Measurements from ENCODE around the gene FMN1. TPM values are rescaled to one million over a fixed set of nuclear protein-coding genes. Genes with fewer than 3 reads are reported as not detected.

The FMN1 gene
- total RNA-seq, 2 donors from 2014 or later, result 13.7 to 17.1 TPM

- ATAC-seq (no peak), DNase-seq (no peak)
- no peaks in the 10 kb centered on the region for H3K27me3 ChIP-seq
- WGBS, 2 donors, result 74 to 100% methylated on average over 10 to 27 of the region's 43 CpGs
- H3K4me1 ChIP-seq, result no peaks in the 10 kb centered on the region
- intact Hi-C loops (cut with DNase I), result no loop called here
- no peaks in the 10 kb centered on the region for H3K9me3 ChIP-seq
- no peak overlapping the region for H3K27ac ChIP-seq
- H3K4me3 ChIP-seq, result no peak overlapping the region
- no peaks in the 10 kb centered on the region for H3K36me3 ChIP-seq (replicated peaks in 1 of 2; ENCODE audit: insufficient read depth in 1 of 2, low read depth in 2 of 2)
- no peak for TF ChIP-seq POLR2A (IDR thresholded peaks at IDR 0.05)
- no peak for TF ChIP-seq CTCF (IDR thresholded peaks at IDR 0.05)
These were observed 175.0 kb downstream of the FMN1 start for GRCh38 chr15:33019354-33019981.

GRCh38 chr15:33016405-33017024 lies 178.0 kb downstream of the FMN1 start:
- Histone ChIP-seq H3K4me3 (no peak overlapping the region), H3K36me3 (replicated peaks in 1 of 2; ENCODE audit: insufficient read depth in 1 of 2, low read depth in 2 of 2) (no peaks in the 10 kb centered on the region), H3K9me3 (no peaks in the 10 kb centered on the region), H3K27ac (no peak overlapping the region), H3K27me3 (no peaks in the 10 kb centered on the region), H3K4me1 (no peaks in the 10 kb centered on the region)
- 82 to 83% methylated on average over 10 of the region's 10 CpGs for WGBS, 2 donors
- DNase-seq, result peak in 1 of 4 donors; percentile 37
- intact Hi-C loops (cut with DNase I), result no loop called here
- ATAC-seq, result no peak
- TF ChIP-seq POLR2A (IDR thresholded peaks at IDR 0.05) (no peak), CTCF (IDR thresholded peaks at IDR 0.05) (no peak)

- ATAC-seq (no peak), DNase-seq (no peak)
- Histone ChIP-seq H3K9me3 (no peaks in the 10 kb centered on the region), H3K4me3 (no peak overlapping the region), H3K27me3 (no peaks in the 10 kb centered on the region), H3K27ac (no peak overlapping the region), H3K4me1 (no peaks in the 10 kb centered on the region), H3K36me3 (replicated peaks in 1 of 2; ENCODE audit: insufficient read depth in 1 of 2, low read depth in 2 of 2) (no peaks in the 10 kb centered on the region)
- 65 to 81% methylated on average over 1 of the region's 1 CpG for WGBS, 2 donors
- intact Hi-C loops (cut with DNase I), result no loop called here
- no peak for TF ChIP-seq CTCF (IDR thresholded peaks at IDR 0.05)
- TF ChIP-seq POLR2A (IDR thresholded peaks at IDR 0.05), result no peak
These were observed 179.9 kb downstream of the FMN1 start for GRCh38 chr15:33014586-33014985.

GRCh38 chr15:33013827-33014445 lies 180.6 kb downstream of the FMN1 start:
- H3K36me3 ChIP-seq (replicated peaks in 1 of 2; ENCODE audit: insufficient read depth in 1 of 2, low read depth in 2 of 2), result no peaks in the 10 kb centered on the region
- no peak overlapping the region for H3K4me3 ChIP-seq
- TF ChIP-seq CTCF (IDR thresholded peaks at IDR 0.05), result no peak
- no peak for TF ChIP-seq POLR2A (IDR thresholded peaks at IDR 0.05)
- intact Hi-C loops (cut with DNase I), result no loop called here
- H3K9me3 ChIP-seq, result no peaks in the 10 kb centered on the region
- ATAC-seq (no peak), DNase-seq (no peak)
- H3K4me1 ChIP-seq, result no peaks in the 10 kb centered on the region
- WGBS, 2 donors, result 53 to 60% methylated on average over 3 of the region's 3 CpGs
- no peaks in the 10 kb centered on the region for H3K27me3 ChIP-seq
- H3K27ac ChIP-seq, result no peak overlapping the region

Measured in body of pancreas (tissue), 4 donors.